ENCODE results near the gene IL1B.

GRCh38 chr2:112831513-112831845 is 5.1 kb downstream of the IL1B start:
- no peak for TF ChIP-seq EZH2phosphoT487 (IDR thresholded peaks at IDR 0.05; ENCODE audit: insufficient read depth, low read depth)
- TF ChIP-seq EZH2 (IDR thresholded peaks at IDR 0.05; ENCODE audit: insufficient read depth, poor library complexity, severe bottlenecking), result no peak

Data from GM23248 (cell line).